Measurements from ENCODE around the gene LRRC4.

GRCh38 chr7:128068785-128069184, 37.5 kb upstream of the LRRC4 start:
- TF ChIP-seq, protein P1, sequence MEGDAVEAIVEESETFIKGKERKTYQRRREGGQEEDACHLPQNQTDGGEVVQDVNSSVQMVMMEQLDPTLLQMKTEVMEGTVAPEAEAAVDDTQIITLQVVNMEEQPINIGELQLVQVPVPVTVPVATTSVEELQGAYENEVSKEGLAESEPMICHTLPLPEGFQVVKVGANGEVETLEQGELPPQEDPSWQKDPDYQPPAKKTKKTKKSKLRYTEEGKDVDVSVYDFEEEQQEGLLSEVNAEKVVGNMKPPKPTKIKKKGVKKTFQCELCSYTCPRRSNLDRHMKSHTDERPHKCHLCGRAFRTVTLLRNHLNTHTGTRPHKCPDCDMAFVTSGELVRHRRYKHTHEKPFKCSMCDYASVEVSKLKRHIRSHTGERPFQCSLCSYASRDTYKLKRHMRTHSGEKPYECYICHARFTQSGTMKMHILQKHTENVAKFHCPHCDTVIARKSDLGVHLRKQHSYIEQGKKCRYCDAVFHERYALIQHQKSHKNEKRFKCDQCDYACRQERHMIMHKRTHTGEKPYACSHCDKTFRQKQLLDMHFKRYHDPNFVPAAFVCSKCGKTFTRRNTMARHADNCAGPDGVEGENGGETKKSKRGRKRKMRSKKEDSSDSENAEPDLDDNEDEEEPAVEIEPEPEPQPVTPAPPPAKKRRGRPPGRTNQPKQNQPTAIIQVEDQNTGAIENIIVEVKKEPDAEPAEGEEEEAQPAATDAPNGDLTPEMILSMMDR (conservative IDR thresholded peaks at IDR 0.05; ENCODE audit: low read depth, low read length): no peak
- TF ChIP-seq EZH2phosphoT487 (IDR thresholded peaks at IDR 0.05; ENCODE audit: borderline replicate concordance, low read length): no peak
